Activated CD4-positive, alpha-beta T cell treated with anti-CD3 and anti-CD28 coated beads, Interleukin-2, amount 10 ng/mL, durations not matched to agents 24 days and 14 days (primary cell): ENCODE data around the gene AKAP13. TPM values are rescaled to one million over a fixed set of nuclear protein-coding genes. Genes with fewer than 3 reads are reported as not detected.

Experiments
- DNase-seq: peaks from one replicate; pipeline ENCODE4 v3.0.0; 2022
- H3K27ac Mint-ChIP-seq: one replicate; pipeline ENCODE4 v1.8.0; 2022; ENCODE audit warnings: mild to moderate bottlenecking, mixed read lengths
- H3K27me3 Mint-ChIP-seq: one replicate; pipeline ENCODE4 v1.8.0; 2022; ENCODE audit warnings: mixed read lengths
- H3K36me3 Mint-ChIP-seq: one replicate; pipeline ENCODE4 v1.8.0; 2022; ENCODE audit warnings: low read depth, mild to moderate bottlenecking, mixed read lengths
- H3K4me1 Mint-ChIP-seq: one replicate; pipeline ENCODE4 v1.8.0; 2021; ENCODE audit warnings: mixed read lengths
- H3K4me3 Mint-ChIP-seq: one replicate; pipeline ENCODE4 v1.8.0; 2022; ENCODE audit warnings: mild to moderate bottlenecking, moderate library complexity, mixed read lengths
- H3K9me3 Mint-ChIP-seq: one replicate; pipeline ENCODE4 v1.8.0; 2021; ENCODE audit warnings: mixed read lengths
- intact Hi-C: fragments of 100-400 bp; cut with micrococcal nuclease; formaldehyde crosslinking; loops from one replicate; pipeline ENCODE4 v1.15.1; 2023
- total RNA-seq: library from RNA; stranded (reverse); gene quantifications from 2 replicates; pipeline ENCODE4 v1.2.3, GENCODE V29; 2022

The AKAP13 gene
- total RNA-seq, 1 donor from 2014 or later, result 71.3 TPM

- H3K27ac Mint-ChIP-seq, result no peak overlapping the region
- no peaks in the 10 kb centered on the region for H3K36me3 Mint-ChIP-seq
- H3K27me3 Mint-ChIP-seq, result no peaks in the 10 kb centered on the region
These were observed 115.7 kb downstream of the AKAP13 start for GRCh38 chr15:85496151-85496550.

GRCh38 chr15:85496551-85497171, 116.3 kb downstream of the AKAP13 start:
- Mint-ChIP-seq H3K27ac (no peak overlapping the region), H3K36me3 (no peaks in the 10 kb centered on the region), H3K4me1 (peaks cover 29% of the 10 kb centered on the region), H3K9me3 (no peaks in the 10 kb centered on the region), H3K27me3 (no peaks in the 10 kb centered on the region), H3K4me3 (no peak overlapping the region)
- intact Hi-C loops, result no loop called here
- DNase-seq, result no peak

More at GRCh38 chr15:85496151-85496550, 115.7 kb downstream of the AKAP13 start:
- no peak for DNase-seq
- H3K9me3 Mint-ChIP-seq, result no peaks in the 10 kb centered on the region
- no peak overlapping the region for H3K4me3 Mint-ChIP-seq
- peaks cover 29% of the 10 kb centered on the region for H3K4me1 Mint-ChIP-seq
- intact Hi-C loops, result no loop called here

GRCh38 chr15:85497172-85497569, 116.8 kb downstream of the AKAP13 start:
- H3K4me3 Mint-ChIP-seq, result no peak overlapping the region

GRCh38 chr15:85498471-85498870, 118.1 kb downstream of the AKAP13 start:
- Mint-ChIP-seq H3K27ac (no peak overlapping the region), H3K36me3 (no peaks in the 10 kb centered on the region), H3K4me1 (peaks cover 31% of the 10 kb centered on the region), H3K27me3 (no peaks in the 10 kb centered on the region), H3K9me3 (no peaks in the 10 kb centered on the region), H3K4me3 (no peak overlapping the region)
- intact Hi-C loops, result no loop called here
- DNase-seq, result no peak

More at GRCh38 chr15:85497172-85497569, 116.8 kb downstream of the AKAP13 start:
- DNase-seq, result no peak
- H3K27me3 Mint-ChIP-seq, result no peaks in the 10 kb centered on the region
- no peak overlapping the region for H3K27ac Mint-ChIP-seq
- no peaks in the 10 kb centered on the region for H3K9me3 Mint-ChIP-seq
- H3K4me1 Mint-ChIP-seq, result peaks cover 29% of the 10 kb centered on the region
- intact Hi-C loops, result no loop called here
- H3K36me3 Mint-ChIP-seq, result no peaks in the 10 kb centered on the region

- H3K27me3 Mint-ChIP-seq, result no peaks in the 10 kb centered on the region
- DNase-seq, result no peak
- intact Hi-C loops, result no loop called here
- no peaks in the 10 kb centered on the region for H3K36me3 Mint-ChIP-seq
- H3K9me3 Mint-ChIP-seq, result no peaks in the 10 kb centered on the region
- H3K4me3 Mint-ChIP-seq, result no peak overlapping the region
- H3K27ac Mint-ChIP-seq, result no peak overlapping the region
- peaks cover 32% of the 10 kb centered on the region for H3K4me1 Mint-ChIP-seq
These were observed 119.0 kb downstream of the AKAP13 start for GRCh38 chr15:85499371-85499887.

- Mint-ChIP-seq H3K4me3 (no peak overlapping the region), H3K4me1 (peaks cover 37% of the 10 kb centered on the region), H3K27ac (no peak overlapping the region), H3K27me3 (no peaks in the 10 kb centered on the region), H3K9me3 (no peaks in the 10 kb centered on the region), H3K36me3 (no peaks in the 10 kb centered on the region)
- intact Hi-C loops, result no loop called here
- DNase-seq, result no peak
These were observed 119.8 kb downstream of the AKAP13 start for GRCh38 chr15:85500060-85500708.

- H3K9me3 Mint-ChIP-seq, result no peaks in the 10 kb centered on the region
- no peaks in the 10 kb centered on the region for H3K36me3 Mint-ChIP-seq
- intact Hi-C loops, result no loop called here
- peaks cover 38% of the 10 kb centered on the region for H3K4me1 Mint-ChIP-seq
- no peak for DNase-seq
- no peaks in the 10 kb centered on the region for H3K27me3 Mint-ChIP-seq
- H3K27ac Mint-ChIP-seq, result no peak overlapping the region
- H3K4me3 Mint-ChIP-seq, result no peak overlapping the region
These were observed 120.3 kb downstream of the AKAP13 start for GRCh38 chr15:85500729-85501128.

GRCh38 chr15:85501574-85501973, 121.2 kb downstream of the AKAP13 start:
- peaks cover 38% of the 10 kb centered on the region for H3K4me1 Mint-ChIP-seq
- no peaks in the 10 kb centered on the region for H3K27me3 Mint-ChIP-seq
- no peaks in the 10 kb centered on the region for H3K9me3 Mint-ChIP-seq
- intact Hi-C loops, result no loop called here
- no peak overlapping the region for H3K27ac Mint-ChIP-seq
- H3K4me3 Mint-ChIP-seq, result no peak overlapping the region
- no peaks in the 10 kb centered on the region for H3K36me3 Mint-ChIP-seq
- no peak for DNase-seq

- Mint-ChIP-seq H3K27me3 (no peaks in the 10 kb centered on the region), H3K27ac (no peak overlapping the region), H3K4me3 (no peak overlapping the region), H3K4me1 (peaks cover 31% of the 10 kb centered on the region), H3K9me3 (no peaks in the 10 kb centered on the region), H3K36me3 (no peaks in the 10 kb centered on the region)
- intact Hi-C loops, result no loop called here
- no peak for DNase-seq
These were observed 122.9 kb downstream of the AKAP13 start for GRCh38 chr15:85503151-85503799.

GRCh38 chr15:85504749-85505676, 124.6 kb downstream of the AKAP13 start:
- peaks cover 18% of the 10 kb centered on the region for H3K4me1 Mint-ChIP-seq
- no peak overlapping the region for H3K27ac Mint-ChIP-seq
- no peaks in the 10 kb centered on the region for H3K9me3 Mint-ChIP-seq
- peak; percentile 84 for DNase-seq
- H3K4me3 Mint-ChIP-seq, result no peak overlapping the region
- H3K36me3 Mint-ChIP-seq, result no peaks in the 10 kb centered on the region
- no peaks in the 10 kb centered on the region for H3K27me3 Mint-ChIP-seq
- intact Hi-C loops, result loop anchor here (1.0 kb wide), 1 partner anchor 209 kb away; no protein-coding TSS in a partner anchor

GRCh38 chr15:85507114-85507513, 126.7 kb downstream of the AKAP13 start:
- no peaks in the 10 kb centered on the region for H3K27me3 Mint-ChIP-seq
- peaks cover 17% of the 10 kb centered on the region for H3K4me1 Mint-ChIP-seq
- intact Hi-C loops, result no loop called here
- H3K9me3 Mint-ChIP-seq, result no peaks in the 10 kb centered on the region
- H3K4me3 Mint-ChIP-seq, result no peak overlapping the region
- no peaks in the 10 kb centered on the region for H3K36me3 Mint-ChIP-seq
- DNase-seq, result no peak
- H3K27ac Mint-ChIP-seq, result no peak overlapping the region

GRCh38 chr15:85509973-85510372, 129.6 kb downstream of the AKAP13 start:
- H3K4me3 Mint-ChIP-seq, result no peak overlapping the region
- H3K4me1 Mint-ChIP-seq, result peaks cover 13% of the 10 kb centered on the region
- DNase-seq, result no peak
- H3K27ac Mint-ChIP-seq, result no peak overlapping the region
- H3K27me3 Mint-ChIP-seq, result no peaks in the 10 kb centered on the region
- no peaks in the 10 kb centered on the region for H3K9me3 Mint-ChIP-seq
- peaks cover 2% of the 10 kb centered on the region for H3K36me3 Mint-ChIP-seq
- intact Hi-C loops, result no loop called here

- DNase-seq, result no peak
- Mint-ChIP-seq H3K27me3 (no peaks in the 10 kb centered on the region), H3K9me3 (peaks cover 4% of the 10 kb centered on the region), H3K4me3 (no peak overlapping the region), H3K36me3 (peaks cover 4% of the 10 kb centered on the region), H3K27ac (no peak overlapping the region), H3K4me1 (peaks cover 11% of the 10 kb centered on the region)
- intact Hi-C loops, result no loop called here
These were observed 134.0 kb downstream of the AKAP13 start for GRCh38 chr15:85514413-85514812.
